Esophagus muscularis mucosa (tissue), 4 donors: ENCODE results near the gene KRTAP10-4.

Experiments
- CTCF ChIP-seq, 3 experiments: fragments of 200-600 bp in 2 of 3; fragments of 450-650 bp in 1 of 3; sonication (generic) in 2 of 3; IDR thresholded peaks; one replicate each; pipeline ENCODE4 v1.5.1; 2017 to 2019; ENCODE audit warnings: antibody characterized with exemption in 3 of 3, mild to moderate bottlenecking in 2 of 3, moderate library complexity in 1 of 3
- EP300 ChIP-seq: sonication (generic); formaldehyde crosslinking; IDR thresholded peaks from one replicate; pipeline ENCODE4 v1.6.1; 2017; ENCODE audit warnings: antibody characterized with exemption
- POLR2A ChIP-seq: fragments of 450-650 bp; IDR thresholded peaks from one replicate; pipeline ENCODE4 v1.6.1; 2017; ENCODE audit warnings: antibody characterized with exemption, moderate library complexity, mild to moderate bottlenecking, low read depth
- POLR2AphosphoS5 ChIP-seq, 2 donors: sonication (generic); formaldehyde crosslinking; IDR thresholded peaks; one replicate each; pipeline ENCODE4 v1.6.1; 2017; ENCODE audit warnings: antibody characterized with exemption in 2 of 2

GRCh38 chr21:44542716-44543115, 30.8 kb upstream of the KRTAP10-4 start:
- TF ChIP-seq CTCF (IDR thresholded peaks at IDR 0.05) (no peak), POLR2AphosphoS5 (IDR thresholded peaks at IDR 0.05) (no peak), POLR2A (no peak), EP300 (no peak)
